ENCODE results near the gene GID4.

DNA sequence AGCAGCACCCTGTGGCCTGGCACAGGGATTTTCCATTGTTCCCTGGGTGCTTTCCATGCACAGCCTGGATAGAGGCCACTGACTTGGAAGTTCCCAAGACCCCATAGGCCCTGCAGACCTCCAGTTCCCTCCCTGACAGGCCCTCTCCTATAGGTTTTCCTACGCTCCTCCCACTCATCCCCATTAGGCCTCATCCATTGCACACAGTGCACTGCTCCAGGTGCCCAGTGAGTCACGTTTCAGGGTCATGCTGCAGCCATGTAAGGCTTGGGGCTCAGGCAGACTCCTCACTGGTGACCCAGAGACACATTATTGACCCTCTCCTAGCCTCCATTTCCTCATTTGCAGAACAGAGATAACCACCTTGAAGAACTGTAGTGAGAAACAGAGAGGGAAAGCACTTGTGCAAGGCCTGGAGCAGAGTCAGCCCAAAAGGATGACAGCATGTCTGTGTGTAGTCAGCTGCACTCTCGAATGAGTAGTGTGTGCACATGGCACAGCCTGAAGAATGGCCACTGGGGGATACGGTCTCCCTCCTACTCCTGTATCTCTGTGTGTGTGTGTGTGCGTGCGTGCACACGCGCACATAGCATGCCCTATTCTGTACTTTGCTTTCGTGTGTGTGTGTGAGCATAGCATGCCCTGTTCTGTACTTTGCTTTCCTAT, 39.7 kb upstream of the GID4 start:
- TF ChIP-seq POLR2A (IDR thresholded peaks at IDR 0.05; ENCODE audit: low read depth, low read length) (no peak), TAF1 (IDR thresholded peaks at IDR 0.05; ENCODE audit: borderline replicate concordance, low read depth, low read length) (no peak)
